Ovary (tissue), 3 donors: ENCODE results near the gene DOC2B.

ENCODE experiments used
- EP300 ChIP-seq: sonication (generic); formaldehyde crosslinking; IDR thresholded peaks from one replicate; pipeline ENCODE4 v1.6.1; 2017; ENCODE audit warnings: antibody characterized with exemption
- TF ChIP-seq, protein P1 (sequence below), 3 donors: fragments of 450-650 bp in 2 of 3; fragments of 200-600 bp in 1 of 3; IDR thresholded peaks; one replicate each; pipeline versions ENCODE4 v1.5.1 to v1.8.0; 2016 to 2022; ENCODE audit warnings: antibody characterized with exemption in 3 of 3, mild to moderate bottlenecking in 1 of 3
- donor health status: DM: no; HTN: no; CAD: no.

DNA sequence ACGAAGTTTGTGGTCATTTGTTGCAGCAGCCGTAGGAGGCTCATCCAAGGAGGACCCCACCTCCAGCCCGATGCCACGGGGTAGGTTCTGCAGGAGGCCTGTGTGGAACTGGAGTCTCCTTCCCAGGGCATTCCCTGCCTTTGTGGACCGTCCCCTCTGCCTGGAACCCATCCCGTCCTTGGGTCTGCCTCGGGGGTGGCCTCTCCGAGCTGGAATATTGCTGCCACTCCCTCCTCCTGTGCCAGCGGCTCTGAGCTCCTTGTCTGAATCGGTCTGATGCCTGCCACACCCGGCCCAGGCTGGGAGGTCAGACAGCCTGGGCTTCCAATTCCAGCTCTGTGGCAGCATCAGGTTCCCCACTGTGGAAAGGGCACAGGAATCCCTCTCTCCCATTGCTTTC, 18.8 kb downstream of the DOC2B start:
- TF ChIP-seq, protein P1, sequence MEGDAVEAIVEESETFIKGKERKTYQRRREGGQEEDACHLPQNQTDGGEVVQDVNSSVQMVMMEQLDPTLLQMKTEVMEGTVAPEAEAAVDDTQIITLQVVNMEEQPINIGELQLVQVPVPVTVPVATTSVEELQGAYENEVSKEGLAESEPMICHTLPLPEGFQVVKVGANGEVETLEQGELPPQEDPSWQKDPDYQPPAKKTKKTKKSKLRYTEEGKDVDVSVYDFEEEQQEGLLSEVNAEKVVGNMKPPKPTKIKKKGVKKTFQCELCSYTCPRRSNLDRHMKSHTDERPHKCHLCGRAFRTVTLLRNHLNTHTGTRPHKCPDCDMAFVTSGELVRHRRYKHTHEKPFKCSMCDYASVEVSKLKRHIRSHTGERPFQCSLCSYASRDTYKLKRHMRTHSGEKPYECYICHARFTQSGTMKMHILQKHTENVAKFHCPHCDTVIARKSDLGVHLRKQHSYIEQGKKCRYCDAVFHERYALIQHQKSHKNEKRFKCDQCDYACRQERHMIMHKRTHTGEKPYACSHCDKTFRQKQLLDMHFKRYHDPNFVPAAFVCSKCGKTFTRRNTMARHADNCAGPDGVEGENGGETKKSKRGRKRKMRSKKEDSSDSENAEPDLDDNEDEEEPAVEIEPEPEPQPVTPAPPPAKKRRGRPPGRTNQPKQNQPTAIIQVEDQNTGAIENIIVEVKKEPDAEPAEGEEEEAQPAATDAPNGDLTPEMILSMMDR (IDR thresholded peaks at IDR 0.05): no peak
- no peak for TF ChIP-seq EP300
